Right lobe of liver (tissue), 4 donors: ENCODE data around the gene RAB8B.

Source experiments
- CTCF ChIP-seq, 4 donors: fragments of 200-600 bp in 3 of 4; fragments of 450-650 bp in 1 of 4; IDR thresholded peaks; one replicate each; pipeline versions ENCODE4 v1.5.1 to v1.8.0; 2016 to 2022; ENCODE audit warnings: antibody characterized with exemption in 4 of 4, mild to moderate bottlenecking in 2 of 4
- POLR2A ChIP-seq: fragments of 450-650 bp; IDR thresholded peaks from one replicate; pipeline ENCODE4 v1.6.1; 2017; ENCODE audit warnings: antibody characterized with exemption, mild to moderate bottlenecking
- donor health status: DM: no; HTN: no; CAD: no.
- donor health status: DM: no; HTN: no; CAD: no.
- donor health status: DM: no; HTN: yes; CAD: no.

- TF ChIP-seq CTCF (IDR thresholded peaks at IDR 0.05) (no peak), POLR2A (no peak)
Observed at GRCh38 chr15:63232405-63232804, 43.0 kb downstream of the RAB8B start.
